ENCODE data around the gene TPI1.

- TF ChIP-seq CTCF (conservative IDR thresholded peaks at IDR 0.05; ENCODE audit: low read length), result no peak
- no peak for TF ChIP-seq EZH2phosphoT487 (IDR thresholded peaks at IDR 0.05; ENCODE audit: borderline replicate concordance, low read depth, low read length)
Measured at GRCh38 chr12:6824085-6824775, 43.1 kb upstream of the TPI1 start.
